HG03135 (cell line): ENCODE results near the gene CORO1C.

Source experiments
- ATAC-seq: cut with Tn5 transposase; IDR thresholded peaks from one replicate; pipeline ENCODE4 v1.9.1; 2021; ENCODE audit warnings: mild to moderate bottlenecking, moderate library complexity; ENCODE audit not compliant: unreplicated experiment

Gene CORO1C

GRCh38 chr12:108605690-108606406 lies 125.5 kb downstream of the CORO1C start:
- ATAC-seq, result no peak

DNA sequence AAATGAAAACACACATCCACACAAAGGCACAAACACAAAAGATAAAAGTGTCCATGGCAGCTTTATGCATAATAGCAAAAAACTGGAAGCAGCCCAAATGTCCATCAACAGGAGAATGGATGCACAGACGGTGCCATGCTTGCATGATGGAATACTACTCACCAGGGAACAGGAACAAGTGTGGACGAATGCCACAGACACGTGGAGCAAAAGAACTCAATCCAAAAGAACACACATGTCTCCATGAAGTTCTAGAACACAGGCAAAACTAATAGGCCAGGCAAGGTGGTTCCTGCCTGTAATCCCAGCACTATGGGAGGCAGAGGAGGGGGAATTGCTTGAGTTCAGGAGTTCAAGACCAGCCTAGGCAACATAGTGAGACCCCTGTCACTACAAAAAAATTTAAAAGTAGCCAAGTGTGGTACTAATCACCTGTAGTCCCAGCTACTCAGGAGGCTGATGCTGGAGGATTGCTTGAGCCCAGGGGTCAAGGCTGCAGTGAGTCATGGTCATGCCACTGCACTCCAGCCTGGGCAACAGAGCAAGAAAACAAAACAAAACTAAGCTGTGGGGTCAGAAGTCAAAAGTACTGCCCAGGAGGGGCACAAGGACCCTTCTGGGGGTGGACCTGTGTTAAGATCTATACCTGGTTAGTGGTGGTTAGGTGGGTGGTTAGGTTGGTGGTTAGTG lies 126.2 kb downstream of the CORO1C start:
- no peak for ATAC-seq

GRCh38 chr12:108604208-108604941 lies 126.9 kb downstream of the CORO1C start:
- ATAC-seq, result no peak

- ATAC-seq, result no peak
Observed at GRCh38 chr12:108603743-108604142, 127.6 kb downstream of the CORO1C start.

- no peak for ATAC-seq
Observed at GRCh38 chr12:108602976-108603704, 128.2 kb downstream of the CORO1C start.

DNA sequence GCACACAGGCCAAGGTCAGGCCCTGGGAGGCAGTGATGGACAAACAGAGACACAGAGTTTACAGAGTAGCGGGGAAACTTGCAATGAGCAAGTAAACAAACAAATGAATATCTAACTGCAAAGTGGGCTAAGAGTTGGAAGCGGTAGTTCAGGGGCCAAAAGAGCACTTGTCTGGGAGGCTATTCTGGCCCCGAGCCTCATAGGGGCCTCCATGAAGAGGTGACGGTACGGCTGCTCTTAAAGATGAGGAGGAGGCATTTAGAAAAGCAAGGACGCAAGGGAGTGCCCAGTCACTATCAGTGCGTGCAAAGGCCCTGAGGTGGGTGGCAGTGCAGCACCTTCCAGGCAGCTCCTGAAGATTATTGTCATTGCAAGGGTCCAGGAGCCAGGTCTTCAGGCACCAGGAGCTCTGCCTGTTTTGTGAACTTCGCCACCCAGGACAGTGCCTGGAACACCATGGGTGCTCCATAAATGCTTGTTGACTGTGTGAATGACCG lies 129.1 kb downstream of the CORO1C start:
- ATAC-seq, result no peak

GRCh38 chr12:108600702-108601007 lies 130.7 kb downstream of the CORO1C start:
- ATAC-seq, result no peak

DNA sequence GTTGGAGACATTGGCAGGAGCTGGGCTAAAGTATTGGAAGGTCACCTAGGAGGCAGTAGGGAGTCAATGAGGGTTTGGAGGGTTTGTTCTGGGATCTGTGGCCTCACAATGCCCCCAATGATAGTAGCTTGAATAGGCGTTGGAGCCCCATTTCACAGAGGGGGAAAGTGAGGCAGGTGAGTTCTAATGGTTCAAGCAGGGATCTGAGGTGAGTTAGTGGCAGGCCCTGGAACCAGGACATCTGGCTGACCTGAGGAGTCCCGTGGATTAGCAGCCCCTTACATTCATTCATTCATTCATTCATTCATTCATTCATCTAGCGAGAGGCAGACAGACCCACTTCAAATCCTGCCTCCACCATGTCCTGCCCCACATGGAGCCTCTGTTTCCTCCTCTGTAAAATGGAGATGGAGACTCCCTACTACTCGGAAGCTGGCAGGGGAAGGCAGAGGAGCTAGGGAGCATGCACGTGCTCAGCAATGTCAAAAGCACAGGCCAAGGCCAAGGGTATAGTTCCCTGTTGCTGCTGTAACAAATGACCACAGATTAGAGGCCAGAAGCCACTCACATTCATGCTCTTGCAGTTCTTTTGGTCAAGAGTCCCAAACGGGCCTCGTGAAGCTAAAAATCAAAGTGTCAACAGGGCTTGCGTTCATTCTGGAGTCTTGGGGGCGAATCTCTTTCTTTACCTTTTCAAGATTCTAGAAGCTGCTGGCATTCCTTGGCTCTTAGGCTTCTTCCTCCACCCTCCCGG lies 131.2 kb downstream of the CORO1C start:
- ATAC-seq, result no peak

- no peak for ATAC-seq
Observed at GRCh38 chr12:108599541-108599940, 131.8 kb downstream of the CORO1C start.

DNA sequence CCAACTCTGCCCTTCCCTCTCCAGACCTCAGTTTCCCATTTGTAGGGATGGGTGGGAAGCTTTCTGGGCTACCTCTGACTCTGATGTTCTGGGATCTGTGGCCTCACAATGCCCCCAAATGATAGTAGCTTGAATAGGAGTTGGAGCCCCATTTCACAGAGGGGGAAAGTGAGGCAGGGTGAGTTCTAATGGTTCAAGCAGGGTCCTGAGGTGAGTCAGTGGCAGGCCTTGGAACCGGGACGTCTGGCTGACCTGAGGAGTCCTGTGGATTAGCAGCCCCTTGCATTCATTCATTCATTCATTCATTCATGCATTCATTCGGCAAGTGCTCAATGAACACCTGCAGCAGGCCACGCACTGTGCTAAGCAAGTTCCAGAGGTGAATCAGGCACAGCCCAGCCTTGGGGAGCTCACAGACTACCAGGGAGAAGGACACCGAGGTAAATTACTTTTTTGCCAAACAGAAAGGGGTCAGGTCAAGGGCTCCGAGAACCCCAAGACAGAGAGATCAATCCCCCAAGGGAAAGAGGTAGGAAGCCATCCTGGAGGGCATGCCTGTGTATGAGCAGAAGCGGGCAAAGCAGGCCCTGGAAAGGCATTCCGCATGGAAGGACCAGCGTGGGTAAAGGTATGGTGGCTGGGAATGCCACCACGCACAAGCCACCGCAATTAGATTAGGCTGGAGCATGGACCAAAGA lies 132.6 kb downstream of the CORO1C start:
- no peak for ATAC-seq

DNA sequence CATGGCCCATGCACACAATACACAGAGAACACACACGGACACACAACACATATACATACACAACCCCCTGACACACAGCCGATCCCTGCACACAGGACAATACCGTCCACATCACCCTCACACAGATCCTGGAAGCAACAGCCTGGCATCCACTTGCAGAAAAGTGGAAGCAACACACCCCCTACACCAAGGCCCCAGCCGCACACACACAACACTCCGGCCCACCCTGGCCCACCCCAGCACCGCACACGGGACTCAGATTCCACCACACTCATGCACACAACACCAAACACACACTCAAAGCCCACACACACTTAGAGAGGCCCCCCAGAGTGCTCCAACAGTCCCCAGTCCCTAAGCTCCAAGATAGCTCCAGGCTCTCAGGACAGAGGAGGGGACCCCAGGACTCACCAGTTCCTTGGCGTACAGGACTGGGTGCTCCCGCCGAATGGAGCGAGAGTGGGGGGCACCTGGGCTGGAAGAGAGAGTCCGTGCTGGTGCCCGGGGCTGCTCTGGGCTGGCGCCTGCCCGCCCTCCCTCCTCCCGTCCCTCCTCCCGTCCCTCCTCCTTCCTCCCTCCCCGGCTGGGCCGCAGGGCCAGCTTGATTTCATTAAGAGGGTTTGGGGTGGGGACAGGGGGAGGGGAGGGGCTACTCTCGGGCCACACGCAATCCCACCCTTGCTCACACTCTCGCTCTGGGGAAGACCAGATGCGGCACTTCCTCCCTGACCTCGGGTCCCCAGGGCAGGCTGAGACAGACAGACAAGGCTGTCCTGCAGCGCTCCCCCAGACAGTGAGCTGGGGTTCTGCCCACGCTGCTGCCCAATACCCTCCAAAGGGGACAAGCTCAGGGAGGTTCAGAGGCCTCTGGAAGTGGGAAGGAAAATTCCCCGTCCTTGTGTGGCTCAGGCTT lies 133.5 kb downstream of the CORO1C start, which contains the start of gene TMEM119:
TSS of gene TMEM119 (minus strand) at position 526 of the 913 bp plus-strand sequence. CDS start 5,701 bp downstream, outside the sequence.
- no peak for ATAC-seq

DNA sequence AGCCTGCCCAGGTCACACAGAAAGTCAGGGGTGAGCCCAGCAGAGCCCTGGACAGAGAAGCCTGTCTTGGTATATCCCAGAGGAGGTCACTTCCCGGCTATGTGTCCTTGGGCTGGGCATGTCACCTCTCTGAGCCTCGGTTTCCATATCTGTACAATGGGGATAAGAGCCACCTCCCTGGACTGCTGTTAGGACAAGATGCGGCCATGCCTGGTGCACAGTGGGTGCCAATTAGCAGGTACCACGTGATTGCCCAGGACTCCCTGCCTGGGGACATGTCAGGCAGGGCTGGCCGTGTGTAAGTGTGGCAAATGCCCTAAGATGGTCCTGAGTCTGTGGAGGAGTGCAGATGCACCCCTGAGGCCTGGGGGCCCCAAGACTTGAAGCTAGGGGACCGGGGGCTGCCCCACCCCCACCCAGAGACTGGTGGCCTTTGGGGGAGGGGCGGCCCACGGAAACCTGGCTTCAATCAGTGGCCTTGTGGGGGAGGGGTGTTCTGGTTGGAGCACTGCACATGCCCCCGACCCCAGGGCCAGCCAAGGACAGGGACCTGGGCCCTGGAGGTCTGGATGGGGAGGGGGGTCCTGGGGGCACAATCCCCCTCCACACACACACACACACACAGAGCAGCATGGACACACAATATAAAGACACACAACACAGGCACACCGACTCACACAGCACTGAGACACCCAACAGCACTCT lies 134.3 kb downstream of the CORO1C start:
- no peak for ATAC-seq

- no peak for ATAC-seq
Observed at GRCh38 chr12:108595711-108596647, 135.3 kb downstream of the CORO1C start.
